HG03108 (cell line): ENCODE data around the gene ITSN2.
"Not testable (repeated sequence)": the region's sequence is repeated elsewhere in the genome, so short reads cannot be mapped to it uniquely, and the experiment has no call there.

Source experiments
- ATAC-seq: cut with Tn5 transposase; IDR thresholded peaks from one replicate; pipeline ENCODE4 v1.9.1; 2021; ENCODE audit warnings: moderate library complexity; ENCODE audit not compliant: unreplicated experiment

Gene ITSN2

DNA sequence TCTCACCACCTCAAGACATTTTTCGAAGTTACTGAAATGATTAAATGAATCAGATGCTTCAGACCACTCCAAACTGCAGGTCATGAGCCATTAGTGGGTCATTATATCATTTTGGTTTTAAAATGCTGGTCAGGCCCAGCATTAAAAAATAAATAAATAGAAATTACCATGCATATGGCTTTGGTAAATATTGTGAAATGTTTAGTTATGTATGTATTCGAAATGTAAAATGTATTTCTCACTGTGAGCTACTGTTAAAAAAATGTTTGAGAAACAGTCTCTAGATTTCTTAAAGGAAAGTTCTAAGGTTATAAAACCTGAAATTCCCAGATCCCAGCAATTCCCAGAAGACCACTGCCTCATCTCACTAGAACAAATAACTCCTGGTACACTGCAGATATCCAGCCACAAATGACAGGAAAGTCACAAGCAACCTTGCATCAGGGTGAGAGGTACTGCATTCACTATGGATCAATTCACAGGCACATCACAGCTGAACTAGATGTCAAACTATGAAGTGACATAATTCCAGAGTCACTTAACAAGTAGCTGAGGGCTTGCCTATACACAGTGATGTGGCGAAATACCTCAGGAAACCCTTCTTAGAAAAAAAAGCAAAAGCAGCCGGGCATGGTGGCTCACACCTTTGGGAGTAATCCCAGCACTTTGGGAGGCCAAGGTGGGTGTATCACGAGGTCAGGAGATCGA is 138.8 kb downstream of the ITSN2 start:
- ATAC-seq = no peak

DNA sequence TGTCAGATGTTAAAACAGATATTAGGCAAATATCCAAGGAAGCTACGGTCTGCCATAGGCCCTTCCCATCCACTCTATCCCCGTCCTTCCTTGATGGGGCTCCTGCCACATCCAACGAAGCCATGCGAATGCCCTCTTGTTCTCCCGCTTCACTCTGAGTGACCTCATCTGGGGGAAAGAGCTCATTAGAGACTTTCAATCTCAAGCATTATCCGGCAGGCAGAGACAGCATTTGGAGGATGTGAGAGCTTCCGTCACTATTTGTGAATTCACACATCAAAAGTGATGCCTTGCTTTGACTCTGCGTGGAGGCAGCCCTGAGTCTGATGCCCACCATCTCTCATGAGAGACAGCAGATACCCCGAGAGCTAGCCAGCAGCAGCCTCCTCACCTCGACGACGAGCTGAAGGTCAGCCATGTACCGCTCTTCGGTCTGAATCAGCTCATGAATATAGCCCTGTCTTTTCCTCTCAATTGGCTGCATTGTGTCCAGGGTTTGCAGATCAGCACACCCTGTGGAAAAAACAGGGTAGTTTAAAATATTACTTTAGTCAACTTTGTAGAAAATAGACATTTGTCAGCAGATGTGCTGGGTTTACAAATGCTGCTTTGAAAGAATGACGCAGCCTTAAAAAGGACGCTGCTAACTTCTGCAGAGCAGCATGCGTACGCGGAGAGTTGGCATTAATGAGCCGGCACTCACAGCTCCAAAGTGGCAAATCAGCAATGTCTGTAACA is 139.6 kb downstream of the ITSN2 start:
- ATAC-seq = no peak

DNA sequence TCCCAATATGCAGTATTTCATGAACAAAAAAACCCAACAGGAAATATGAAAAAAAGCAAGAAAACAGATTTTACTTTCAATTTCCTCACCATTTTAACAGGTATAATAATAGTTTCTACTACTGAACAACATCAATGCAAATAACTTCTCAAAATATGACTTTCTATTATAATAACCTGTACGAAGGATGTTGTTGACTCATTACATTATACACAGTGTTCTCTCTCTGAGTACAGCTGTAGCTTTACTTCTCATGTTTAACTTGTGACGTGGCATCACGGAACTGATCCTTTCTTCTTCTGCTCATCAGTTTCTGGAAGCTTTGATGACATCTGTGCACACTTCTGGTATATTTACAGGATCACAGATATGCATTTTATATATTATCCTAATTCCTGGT is 145.5 kb downstream of the ITSN2 start:
- peak; percentile 80 for ATAC-seq

DNA sequence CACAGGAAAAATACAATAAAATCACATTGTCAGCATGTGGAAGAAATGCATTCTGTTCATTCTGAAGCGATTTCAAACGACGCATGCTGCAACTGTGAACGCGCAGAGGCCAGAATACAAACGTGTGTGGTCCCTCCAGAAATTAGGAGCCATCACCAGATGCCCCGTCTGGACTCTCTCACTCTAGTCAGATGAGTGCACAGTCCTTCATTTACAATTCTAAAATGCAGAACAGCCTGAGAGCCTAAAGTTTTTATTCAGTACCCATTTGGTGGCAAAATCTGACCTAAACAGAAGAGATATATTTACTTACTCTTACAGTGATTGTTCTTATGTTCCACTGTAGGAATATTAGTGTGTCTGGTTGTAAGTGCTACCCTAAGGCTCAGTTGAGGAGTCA is 148.9 kb downstream of the ITSN2 start:
- no peak for ATAC-seq

DNA sequence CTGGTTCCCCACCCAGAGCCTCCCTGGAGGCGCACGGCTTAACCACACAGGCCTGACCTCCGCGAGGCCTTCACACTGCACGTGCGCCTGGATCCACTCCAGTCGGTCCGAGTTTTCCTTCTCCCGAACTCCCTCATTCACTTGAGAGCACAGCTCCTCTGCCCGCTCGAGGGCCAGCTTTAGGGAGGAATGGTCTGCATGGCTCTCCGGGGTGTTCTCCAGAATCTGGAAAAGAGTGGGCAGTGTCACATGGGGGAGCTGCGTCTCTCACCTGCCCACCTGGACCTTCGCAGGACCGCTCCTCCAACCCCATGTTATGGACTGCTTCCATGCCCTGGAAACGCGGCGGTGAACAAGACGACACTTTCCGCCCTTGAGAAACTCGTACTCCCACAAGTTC is 149.6 kb downstream of the ITSN2 start:
- ATAC-seq = no peak

DNA sequence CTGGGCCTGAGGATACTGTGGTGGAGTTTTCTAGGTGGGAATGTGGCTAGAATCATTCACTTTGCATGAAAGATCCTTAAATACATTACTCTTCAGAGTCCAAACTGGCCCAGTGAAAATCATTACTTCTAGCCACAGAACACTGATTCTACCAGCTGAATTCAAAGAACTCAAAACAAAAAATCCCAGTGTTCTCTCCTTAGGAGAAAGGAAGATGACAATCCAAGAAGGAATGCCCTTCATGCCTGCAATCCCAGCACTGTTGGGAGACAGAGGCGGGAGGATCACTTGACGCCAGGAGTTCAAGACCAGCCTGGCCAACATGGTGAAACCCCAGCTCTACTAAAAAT is 150.3 kb downstream of the ITSN2 start:
- ATAC-seq = no peak

DNA sequence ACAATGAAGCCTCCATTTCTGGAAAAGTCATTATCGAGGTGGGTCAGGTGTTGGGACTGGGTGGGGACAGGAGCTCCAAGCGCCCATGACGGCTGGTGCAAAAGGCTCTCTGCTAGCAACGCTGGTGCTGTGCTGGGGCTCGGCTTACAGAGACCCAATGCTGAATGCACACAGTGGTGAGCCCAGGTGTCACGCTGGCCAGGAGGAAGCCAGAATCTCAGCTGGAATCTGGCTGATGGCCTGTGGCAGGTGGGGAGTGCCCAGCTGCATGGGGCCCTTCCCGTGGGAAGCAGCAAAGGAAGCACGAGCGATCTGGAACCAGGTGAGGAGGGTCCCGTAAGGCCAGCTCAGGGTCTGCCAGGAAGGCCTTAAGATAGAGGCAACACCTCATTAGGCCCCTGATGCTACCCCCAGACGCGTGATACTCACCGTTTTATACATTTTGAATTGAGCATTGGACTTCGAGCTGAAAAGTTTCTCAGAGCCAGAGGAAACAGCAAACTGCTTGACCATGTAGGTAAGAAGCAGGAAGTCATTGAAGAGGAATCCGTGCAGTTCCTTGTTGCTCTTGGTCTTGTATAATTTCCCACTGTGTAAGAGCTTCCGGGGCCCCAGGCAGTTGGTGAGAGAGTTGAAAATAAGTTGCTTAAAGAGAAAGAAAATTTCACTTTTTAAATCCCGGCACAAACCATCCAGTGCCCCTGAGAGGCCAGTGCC is 150.8 kb downstream of the ITSN2 start:
- ATAC-seq = no peak

DNA sequence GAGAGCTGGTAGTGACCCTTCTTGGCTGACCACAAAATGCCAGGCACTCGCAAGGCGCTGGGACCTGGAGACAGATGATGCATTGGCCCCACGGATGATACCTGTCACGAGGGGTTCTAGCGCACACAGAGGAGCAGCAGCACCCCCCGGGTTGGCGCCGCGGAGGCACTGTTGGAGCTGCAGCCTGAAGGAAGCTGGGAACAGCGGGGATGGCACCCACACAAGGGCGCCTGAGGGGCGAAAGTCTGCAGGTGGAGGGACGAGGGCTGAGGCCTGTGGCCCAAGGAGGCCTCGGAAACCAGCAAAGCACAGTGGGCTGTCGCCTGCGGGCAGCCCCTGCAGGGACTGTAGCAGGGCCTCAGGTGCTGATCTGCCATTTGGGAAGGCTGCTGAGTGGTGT is 151.8 kb downstream of the ITSN2 start:
- no peak for ATAC-seq

DNA sequence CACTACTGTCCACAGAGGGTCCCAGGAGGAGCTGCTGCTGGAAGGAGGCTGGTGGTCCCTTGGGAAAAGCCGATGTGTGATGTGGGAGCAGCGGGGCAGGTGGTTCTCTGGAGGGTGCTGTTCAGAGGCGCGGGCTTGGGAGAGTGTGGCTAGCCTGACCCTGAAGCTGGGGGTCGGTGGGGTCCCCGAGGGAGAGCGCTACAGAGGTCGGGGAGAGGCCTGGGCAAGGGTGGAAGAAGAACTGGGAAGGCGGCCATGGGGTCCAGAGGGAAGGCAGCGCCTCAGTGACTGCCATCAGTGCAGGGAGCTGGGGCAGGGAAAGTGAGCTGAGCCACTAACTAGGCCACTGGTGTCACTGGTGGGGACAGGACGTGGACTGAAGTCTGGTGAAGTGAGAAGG is 153.0 kb downstream of the ITSN2 start:
- ATAC-seq = no peak

DNA sequence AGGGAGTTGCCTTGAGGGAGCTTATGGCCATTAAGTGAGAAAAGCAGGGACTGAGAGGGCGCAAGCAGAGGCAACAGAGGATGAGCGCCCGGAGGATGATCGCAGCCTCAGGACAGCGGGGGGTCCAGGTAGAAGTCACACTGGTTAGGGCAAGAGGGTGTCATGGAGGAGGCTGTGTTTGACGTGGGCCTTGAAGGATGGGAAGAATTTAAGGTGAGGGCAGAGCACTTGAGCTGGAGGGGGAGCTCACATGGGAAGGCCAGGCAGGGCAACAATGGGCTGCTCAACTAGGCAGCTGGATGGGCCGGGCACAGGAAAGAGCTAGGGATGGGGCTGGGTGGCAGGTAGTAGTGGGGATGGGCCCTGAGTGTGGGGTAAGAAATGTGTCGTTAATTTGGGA is 153.6 kb downstream of the ITSN2 start:
- ATAC-seq = no peak

DNA sequence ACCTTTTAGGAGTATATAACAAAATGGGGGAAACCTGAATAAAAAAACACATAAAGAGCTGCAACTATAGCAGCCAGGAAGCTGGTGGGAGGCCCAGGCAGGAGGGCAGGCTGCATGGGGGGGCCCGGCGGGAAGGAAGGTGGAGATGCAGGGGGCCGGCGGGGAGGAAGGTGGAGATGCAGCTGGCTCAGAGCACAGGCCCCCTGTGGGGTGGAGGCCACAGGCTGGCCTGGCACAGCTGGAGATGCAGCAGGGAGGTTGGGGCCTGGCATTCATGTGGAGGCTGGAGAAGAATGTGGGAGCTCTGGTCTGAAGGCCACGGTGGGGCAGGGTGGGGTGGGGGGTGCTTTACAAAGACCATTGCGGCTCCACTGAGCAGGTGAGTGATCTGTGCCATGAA is 154.1 kb downstream of the ITSN2 start:
- no peak for ATAC-seq

DNA sequence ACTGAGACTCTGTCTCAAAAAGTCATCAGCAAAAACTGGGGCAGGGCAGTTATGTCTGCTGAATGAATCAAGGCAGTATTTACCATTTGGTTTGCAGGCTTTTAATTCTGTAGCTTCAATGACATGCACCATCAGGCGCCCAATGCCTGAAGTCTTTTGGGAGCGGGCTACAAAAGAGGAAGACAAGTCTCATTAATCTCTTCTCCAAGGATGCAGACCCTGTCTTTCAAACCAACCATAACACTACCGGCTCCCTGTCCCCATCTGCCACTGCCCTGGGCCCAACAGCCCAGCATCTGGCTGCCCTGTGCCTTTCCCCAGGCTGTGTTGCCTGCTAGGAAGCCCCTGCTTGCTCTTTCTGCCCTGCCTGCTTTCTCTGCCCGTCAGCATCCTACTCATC is 155.2 kb downstream of the ITSN2 start:
- no peak for ATAC-seq

DNA sequence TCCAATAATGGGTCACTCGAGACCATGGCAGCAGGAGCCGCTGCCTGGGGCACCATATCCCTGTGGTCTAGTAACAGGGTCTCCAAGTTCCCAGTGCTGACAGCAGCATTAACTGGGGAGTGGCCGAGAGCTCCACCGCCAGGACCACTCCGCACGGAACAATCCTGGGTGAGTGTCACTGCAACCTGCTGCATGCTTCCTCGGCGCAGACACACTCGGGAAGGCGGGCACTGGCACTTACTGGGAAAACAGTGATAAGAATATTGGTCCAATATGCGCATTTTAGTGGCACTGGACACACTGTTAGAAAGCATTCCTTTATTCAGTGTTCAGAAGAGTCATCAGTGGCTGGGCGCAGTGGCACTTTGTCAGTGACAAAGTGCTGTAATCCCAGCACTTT is 155.8 kb downstream of the ITSN2 start:
- no peak for ATAC-seq

DNA sequence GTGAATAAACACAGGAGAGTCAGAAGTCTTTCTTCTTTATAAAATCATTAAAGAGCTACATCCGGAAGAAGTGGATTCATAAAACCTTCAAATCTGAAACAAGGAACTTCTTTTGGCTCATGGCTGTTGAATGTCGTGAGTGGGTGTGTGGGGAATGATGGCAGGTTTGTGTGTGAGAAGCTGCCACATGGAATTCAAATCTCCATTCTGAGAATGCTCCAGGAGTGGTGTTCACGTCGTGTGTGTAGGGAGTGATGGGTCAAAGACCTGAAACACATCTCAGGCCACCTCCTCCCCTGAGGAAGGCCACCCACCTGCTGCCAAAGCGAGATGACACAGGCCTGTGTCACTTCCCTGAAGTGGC is 156.6 kb downstream of the ITSN2 start:
- ATAC-seq = no peak

DNA sequence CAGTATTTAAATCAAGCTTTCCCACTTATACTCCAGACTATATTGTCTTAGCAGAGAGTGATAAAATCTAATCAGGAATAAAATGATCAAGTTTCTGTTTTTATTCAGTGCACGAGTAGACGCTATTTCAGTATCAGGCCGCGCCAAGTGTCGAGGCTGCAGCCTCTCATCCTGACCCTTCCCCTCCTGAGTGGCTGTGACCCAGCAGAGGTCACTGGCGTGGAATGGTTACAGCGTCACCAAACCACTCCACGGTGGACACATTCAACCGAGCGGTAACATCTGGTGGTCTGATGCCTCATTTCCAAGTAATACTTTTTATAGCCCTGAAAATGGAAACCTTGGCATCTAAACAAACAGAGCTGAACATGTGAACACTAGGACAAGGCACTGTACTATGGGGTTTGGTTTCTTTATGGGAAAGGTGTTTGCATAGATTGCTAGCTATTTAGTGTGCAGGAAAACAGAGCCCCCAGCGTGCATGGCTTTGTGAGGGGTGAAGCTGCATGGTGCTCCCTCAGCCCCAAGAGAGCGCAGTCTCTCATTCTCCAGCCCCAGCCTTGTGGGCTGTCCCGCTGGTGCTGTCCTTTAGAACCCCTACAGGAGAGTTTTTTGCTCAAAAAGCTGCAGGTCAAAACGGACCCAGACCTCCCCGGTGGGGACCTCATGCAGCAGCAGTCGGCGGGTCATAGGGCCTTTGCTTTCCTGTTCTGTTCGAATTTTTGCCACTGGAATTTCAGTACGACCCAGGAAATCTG is 157.1 kb downstream of the ITSN2 start:
- no peak for ATAC-seq

DNA sequence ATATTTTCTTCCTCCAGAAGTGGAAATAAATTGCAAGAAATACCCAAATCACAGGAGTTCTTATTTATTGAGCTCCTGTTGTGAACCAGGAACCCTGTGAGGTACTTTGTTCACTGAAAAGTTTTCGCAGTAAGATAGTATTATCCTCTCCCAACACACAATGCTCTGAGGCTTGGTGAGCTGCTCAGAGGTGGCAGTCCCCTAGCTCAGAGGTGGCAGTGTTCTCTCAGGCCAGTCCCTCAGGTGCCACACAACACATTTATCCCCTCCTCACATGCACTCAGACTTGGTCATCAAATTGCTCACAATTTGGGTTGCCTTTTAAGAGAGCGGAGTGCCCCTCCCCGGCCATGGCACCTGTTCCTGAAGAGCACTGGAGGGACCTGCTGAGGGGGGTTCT is 159.5 kb downstream of the ITSN2 start:
- no peak for ATAC-seq

DNA sequence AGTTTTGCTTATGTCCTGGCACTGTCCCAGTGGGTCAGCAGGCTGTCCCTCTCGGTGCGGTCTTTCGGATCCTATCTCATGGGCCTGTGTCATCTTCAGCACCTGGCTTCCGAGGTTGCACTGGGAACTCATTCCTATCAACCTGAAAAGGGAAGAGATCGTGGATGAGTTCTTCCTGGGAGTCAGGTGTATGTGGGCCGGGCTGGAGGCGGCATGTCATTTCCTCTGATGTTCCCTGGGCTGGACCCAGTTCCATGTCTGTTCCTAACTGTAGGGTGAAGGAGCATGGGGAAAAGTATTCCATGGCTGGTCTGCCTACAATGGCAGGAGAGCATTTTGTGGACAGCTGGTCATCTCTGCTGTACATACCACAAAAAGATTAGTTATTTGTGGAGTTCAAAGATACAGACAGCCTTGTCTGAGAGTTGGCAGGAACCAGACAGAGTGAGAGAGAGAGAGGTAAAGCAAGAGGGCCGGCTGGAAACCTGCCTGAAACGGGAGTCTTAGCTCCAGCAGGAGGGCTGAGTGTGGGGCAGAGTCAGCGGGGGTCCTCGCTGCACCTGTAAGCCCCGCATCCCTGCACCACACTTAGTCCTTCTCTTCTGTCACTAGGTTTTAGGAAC is 160.3 kb downstream of the ITSN2 start:
- no peak for ATAC-seq

DNA sequence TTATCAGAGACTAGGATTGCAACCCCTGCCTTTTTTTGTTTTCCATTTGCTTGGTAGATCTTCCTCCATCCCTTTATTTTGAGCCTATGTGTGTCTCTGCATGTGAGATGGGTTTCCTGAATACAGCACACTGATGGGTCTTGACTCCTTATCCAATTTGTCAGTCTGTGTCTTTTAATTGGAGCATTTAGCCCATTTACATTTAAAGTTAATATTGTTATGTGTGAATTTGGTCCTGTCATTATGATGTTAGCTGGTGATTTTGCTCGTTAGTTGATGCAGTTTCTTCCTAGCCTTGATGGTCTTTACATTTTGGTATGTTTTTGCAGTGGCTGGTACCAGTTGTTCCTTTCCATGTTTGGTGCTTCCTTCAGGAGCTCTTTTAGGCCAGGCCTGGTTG is 163.1 kb downstream of the ITSN2 start:
- not testable (repeated sequence) for ATAC-seq

DNA sequence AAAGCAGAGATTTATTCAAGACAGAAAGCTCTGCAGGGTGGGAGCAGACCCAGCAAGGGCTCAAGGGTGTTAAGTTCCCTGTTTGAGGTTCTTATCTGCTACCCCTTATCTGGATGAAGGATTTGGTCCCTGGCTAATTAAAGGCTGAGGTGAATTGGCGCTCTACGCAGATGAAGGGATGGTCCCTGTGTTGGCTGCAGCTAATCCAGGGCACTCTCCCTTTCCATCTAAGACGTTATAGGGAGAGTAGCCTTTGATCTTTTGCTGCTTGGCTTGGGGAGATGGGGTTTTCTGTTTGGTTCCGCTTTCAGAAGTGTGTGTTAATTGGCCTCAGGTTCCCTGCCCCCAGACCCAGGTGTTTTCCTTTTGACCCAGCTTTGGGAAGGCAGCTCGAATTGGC is 168.5 kb downstream of the ITSN2 start:
- ATAC-seq = no peak

DNA sequence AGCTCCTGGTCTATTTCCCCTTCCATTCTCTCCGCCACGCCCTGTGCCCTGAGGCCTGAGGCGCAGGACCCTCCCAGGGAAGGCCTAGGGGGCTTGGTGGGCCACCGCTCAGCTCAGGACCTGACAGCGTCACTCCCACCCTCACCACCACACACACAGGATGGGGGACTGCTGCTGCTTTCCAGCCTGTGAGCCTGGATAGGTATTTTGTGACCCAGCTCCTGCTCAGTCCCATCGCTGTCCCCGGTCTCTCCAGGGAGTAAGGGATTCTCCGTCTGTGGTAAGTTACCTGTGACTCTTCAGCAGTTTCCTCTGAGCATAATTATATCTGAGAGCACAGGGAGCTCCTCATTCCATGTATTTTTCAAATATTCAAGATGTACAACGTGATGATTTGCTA is 169.2 kb downstream of the ITSN2 start:
- ATAC-seq = no peak

DNA sequence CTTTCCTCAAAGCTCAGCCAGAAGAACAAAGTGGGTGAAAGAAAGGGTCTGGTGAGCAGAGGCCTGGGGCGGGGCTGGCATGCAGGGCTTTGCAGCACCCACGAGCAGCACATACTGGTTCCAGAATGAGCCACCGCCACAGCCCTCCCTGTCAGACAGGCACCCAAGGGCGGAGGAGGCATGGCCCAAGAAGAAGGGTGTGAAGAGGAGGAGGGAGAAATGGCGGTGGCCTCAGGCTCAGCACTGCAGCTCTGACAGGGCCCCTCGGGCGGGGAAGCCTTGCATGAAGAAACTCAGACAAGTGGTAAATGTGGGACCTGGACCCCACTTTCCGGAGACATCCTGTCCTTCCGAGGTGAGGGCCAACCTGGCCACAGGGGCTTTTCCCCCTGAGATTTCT is 169.8 kb downstream of the ITSN2 start:
- ATAC-seq = no peak
